ENCODE results near the gene SWAP70. TPM values are rescaled to one million over a fixed set of nuclear protein-coding genes. Genes with fewer than 3 reads are reported as not detected.
A peak's percentile ranks its signal among the peaks of the same experiment; 100 is the strongest.

SWAP70 gene
- total and polyA plus RNA-seq, 2 of the 13 experiments (the other 11 are each of a cell fraction or from before 2014, with no cell fraction given) = 4.6 to 8.7 TPM

DNA sequence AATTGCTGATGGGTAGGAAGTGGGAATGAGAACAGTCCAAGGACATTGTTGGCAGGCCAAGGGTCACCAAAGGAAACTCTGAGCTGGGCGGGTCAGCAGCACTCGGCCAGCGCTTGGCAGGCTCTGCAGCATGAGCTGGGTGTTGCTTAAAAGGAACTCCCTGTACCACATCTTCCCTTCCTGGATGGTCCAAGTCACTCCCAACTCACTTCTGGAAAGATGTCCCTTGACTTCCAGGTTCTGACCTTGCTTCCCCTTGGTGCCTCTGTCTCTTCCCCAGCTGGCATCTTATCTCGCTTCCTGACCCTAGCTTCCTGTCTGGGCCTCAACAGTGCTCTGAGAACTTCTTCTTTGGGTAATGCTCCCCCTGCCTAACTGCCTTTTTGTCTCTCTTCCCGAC lies 24.8 kb upstream of the SWAP70 start:
- no TSS peak for BruUV-seq (replicated peaks)
- no peak overlapping the region for H3K9ac ChIP-seq (ENCODE audit: insufficient read depth, low read depth, low read length)
- H3K27me3 ChIP-seq (ENCODE audit: control insufficient read depth in 1 of 2, insufficient read depth in 2 of 2, low read length in 2 of 2) = peaks cover 0 to 1% of the 10 kb centered on the region in 2 experiments; a peak in 1 of 5 replicates
- no peaks in the 10 kb centered on the region for H3K36me3 ChIP-seq (replicated peaks in 1 of 2; ENCODE audit: control insufficient read depth in 1 of 2, insufficient read depth in 2 of 2, low read length in 2 of 2)
- H3K4me3 ChIP-seq (replicated peaks in 1 of 3; ENCODE audit: insufficient read depth in 1 of 3, low read depth in 2 of 3, low read length in 3 of 3) = no peak overlapping the region
- no peak for TF ChIP-seq NCOR1 (IDR thresholded peaks at IDR 0.05; ENCODE audit: borderline replicate concordance, low read length)
- TF ChIP-seq NR0B2 (CRISPR knock-in tag; IDR thresholded peaks at IDR 0.05) = no peak
- no peak for TF ChIP-seq ZNF737 (CRISPR knock-in tag; IDR thresholded peaks at IDR 0.05; ENCODE audit: borderline replicate concordance)
- TF ChIP-seq HNRNPUL1 (IDR thresholded peaks at IDR 0.05; ENCODE audit: low read depth, low read length) = no peak
- no peak for TF ChIP-seq RAD51 (IDR thresholded peaks at IDR 0.05; ENCODE audit: borderline replicate concordance)
- TF ChIP-seq ATF5 (CRISPR knock-in tag; IDR thresholded peaks at IDR 0.05; ENCODE audit: low read depth) = no peak
- TF ChIP-seq MIER2 (CRISPR knock-in tag; IDR thresholded peaks at IDR 0.05) = no peak
- no peak for TF ChIP-seq ZNF674 (CRISPR knock-in tag; IDR thresholded peaks at IDR 0.05; ENCODE audit: low read depth)
- no peak for TF ChIP-seq HNRNPH1 (optimal IDR thresholded peaks at IDR 0.05; ENCODE audit: low read depth, low read length)
- TF ChIP-seq ARID4A (CRISPR knock-in tag; IDR thresholded peaks at IDR 0.05; ENCODE audit: borderline replicate concordance) = no peak
- no peak for TF ChIP-seq SIN3B (IDR thresholded peaks at IDR 0.05; ENCODE audit: low read length)
- TF ChIP-seq TFAP4 (IDR thresholded peaks at IDR 0.05; ENCODE audit: borderline replicate concordance, low read depth) = no peak
- no peak for TF ChIP-seq PRMT3 (CRISPR knock-in tag; IDR thresholded peaks at IDR 0.05; ENCODE audit: borderline replicate concordance, low read depth)
- TF ChIP-seq FOXA3 (CRISPR knock-in tag; IDR thresholded peaks at IDR 0.05) = no peak
- TF ChIP-seq ZBTB7A (CRISPR knock-in tag; IDR thresholded peaks at IDR 0.05) = no peak
- TF ChIP-seq ZNF589 (CRISPR knock-in tag; conservative IDR thresholded peaks at IDR 0.05) = no peak
- TF ChIP-seq ZNF354B (CRISPR knock-in tag; IDR thresholded peaks at IDR 0.05) = no peak
- TF ChIP-seq ZNF451 (CRISPR knock-in tag; IDR thresholded peaks at IDR 0.05) = no peak
- H4K20me1 ChIP-seq (ENCODE audit: insufficient read depth, low read length) = no peaks in the 10 kb centered on the region
- WGBS (ENCODE audit: low lambda C conversion rate) = 30% methylated on average over 3 of the region's 5 CpGs
- H3K79me2 ChIP-seq (ENCODE audit: insufficient read depth, low read length) = no peaks in the 10 kb centered on the region
- H3K4me1 ChIP-seq (ENCODE audit: insufficient read depth, low read length) = peaks cover 20% of the 10 kb centered on the region
- CTCF ChIA-PET (ENCODE audit: low intra/inter-chr PET ratio, low total read pairs) = no interaction called here
- FAIRE-seq (no peak), DNase-seq (ENCODE audit: low spot score) (no peak), ATAC-seq (peak; percentile 60)
- 0 out of 2 replicates have a peak overlapping the region, but pooled peaks have one; percentile 2 for H3K4me2 ChIP-seq (ENCODE audit: low read depth, low read length)
- POLR2A ChIA-PET = no interaction called here
- H2AFZ ChIP-seq (ENCODE audit: low read length) = no peak overlapping the region
- intact Hi-C loops (cut with micrococcal nuclease; ENCODE audit: unreplicated experiment) (no loop called here), in situ Hi-C loops (cut with HindIII; ENCODE audit: extremely low pct_ligation_motif_present, low pct_unique_long_range_greater_than_20kb) (no loop called here)
- no peaks in the 10 kb centered on the region for H3K9me3 ChIP-seq (ENCODE audit: low read length)
- H3K27ac ChIP-seq (ENCODE audit: extremely low read length, insufficient read depth, low read length) = no peak overlapping the region
